OCI-LY7 (cell line): ENCODE measurements around the gene RCOR3. TPM values are rescaled to one million over a fixed set of nuclear protein-coding genes. Genes with fewer than 3 reads are reported as not detected.

ENCODE experiments used
- BruUV-seq: library from RNA; stranded (reverse); fragments of 400-500 nt; replicated peaks from 2 replicates; lab custom pipeline; 2021; lab: Mats Ljungman, UMichigan
- CTCF ChIA-PET: fragments of 300-600 bp; sonication (Branson Sonifier 250); formaldehyde crosslinking; loops from one replicate; lab custom pipeline; 2022; ENCODE audit warnings: antibody characterized with exemption; ENCODE audit not compliant: unreplicated experiment; lab: Charles Lee
- POLR2A ChIA-PET: fragments of 300-600 bp; sonication (Branson Sonifier 250); formaldehyde crosslinking; loops from one replicate; lab custom pipeline; 2022; ENCODE audit warnings: antibody characterized with exemption; lab: Charles Lee
- DNase-seq: peaks from one replicate; pipeline ENCODE4 v3.0.0-alpha.2; 2015; ENCODE audit warnings: low spot score
- H2AFZ ChIP-seq: fragments of 200-600 bp; sonication (generic), shearing (Covaris generic); 2 replicates; pipeline ENCODE4 v1.6.1; 2014; ENCODE audit warnings: mild to moderate bottlenecking, antibody characterized with exemption, low read length, moderate library complexity
- H3K27ac ChIP-seq: fragments of 200-600 bp; sonication (generic); 2 replicates; pipeline ENCODE4 v1.5.1; 2014; ENCODE audit warnings: mixed run types, low read depth, mild to moderate bottlenecking, moderate library complexity, low read length, inconsistent platforms; ENCODE audit not compliant: poor library complexity, severe bottlenecking
- H3K36me3 ChIP-seq: fragments of 200-600 bp; sonication (generic); 2 replicates; pipeline ENCODE4 v1.6.1; 2014; ENCODE audit warnings: mild to moderate bottlenecking, antibody characterized with exemption, low read length, moderate library complexity, mixed read lengths; ENCODE audit not compliant: insufficient read depth
- H3K4me1 ChIP-seq: fragments of 200-600 bp; sonication (generic); 2 replicates; pipeline ENCODE4 v1.5.1; 2014; ENCODE audit warnings: mild to moderate bottlenecking, low read length; ENCODE audit not compliant: insufficient read depth, poor library complexity, severe bottlenecking
- H3K4me2 ChIP-seq: fragments of 200-600 bp; sonication (generic); 2 replicates; pipeline ENCODE4 v1.6.1; 2014; ENCODE audit warnings: mild to moderate bottlenecking, low read length
- H3K4me3 ChIP-seq: fragments of 200-600 bp; sonication (generic); 2 replicates; pipeline ENCODE4 v1.5.1; 2014; ENCODE audit warnings: mild to moderate bottlenecking, low read depth, low read length; ENCODE audit not compliant: poor library complexity, severe bottlenecking
- H3K79me2 ChIP-seq: fragments of 200-600 bp; sonication (generic); 2 replicates; pipeline ENCODE4 v1.6.1; 2016; ENCODE audit warnings: low read depth, mild to moderate bottlenecking, low read length, moderate library complexity, mixed read lengths; ENCODE audit not compliant: insufficient read depth
- H3K9me2 ChIP-seq: fragments of 200-600 bp; sonication (generic); 2 replicates; pipeline ENCODE4 v1.6.1; 2016; ENCODE audit warnings: mild to moderate bottlenecking, low read length, mixed read lengths; ENCODE audit not compliant: insufficient read depth
- H3K9me3 ChIP-seq: fragments of 200-600 bp; sonication (generic); 2 replicates; pipeline ENCODE4 v1.6.1; 2014; ENCODE audit warnings: mild to moderate bottlenecking, mixed run types, low read length, mixed read lengths
- H4K20me1 ChIP-seq: fragments of 200-600 bp; sonication (generic); 2 replicates; pipeline ENCODE4 v1.6.1; 2014; ENCODE audit warnings: mild to moderate bottlenecking, antibody characterized with exemption, low read length, moderate library complexity, mixed read lengths; ENCODE audit not compliant: insufficient read depth
- CTCF ChIP-seq: fragments of 200-600 bp; sonication (generic); conservative IDR thresholded peaks from 2 replicates; pipeline ENCODE4 v1.5.1; 2014; ENCODE audit warnings: mild to moderate bottlenecking, antibody characterized with exemption, low read length, moderate library complexity, mixed read lengths
- EZH2phosphoT487 ChIP-seq: fragments of 200-600 bp; sonication (generic); IDR thresholded peaks from 2 replicates; pipeline ENCODE4 v1.6.1; 2018; ENCODE audit warnings: low read depth, borderline replicate concordance, mild to moderate bottlenecking, mixed run types, antibody characterized with exemption, low read length, moderate library complexity, mixed read lengths
- intact Hi-C: fragments of 100-400 bp; cut with micrococcal nuclease; formaldehyde crosslinking; loops from one replicate; pipeline ENCODE4 v1.10.0; 2022; ENCODE audit not compliant: unreplicated experiment
- total RNA-seq, 2 experiments: library from RNA; depleted of rRNA in 1 of 2; stranded (reverse); fragments of >200 nt in 1 of 2; shearing (Covaris generic) in 1 of 2; gene quantifications; 2 replicates each; pipeline ENCODE4 v1.2.3, GENCODE V29; 2014 to 2022

RCOR3 gene
- total RNA-seq, 2 experiments from 2014 or later: 34.8 to 62.3 TPM

GRCh38 chr1:211328866-211329475 lies 69.8 kb downstream of the RCOR3 start:
- DNase-seq: peak; percentile 28
- H3K4me2 ChIP-seq: peak overlapping the region; percentile 96
- H3K36me3 ChIP-seq: no peaks in the 10 kb centered on the region
- no TSS peak for BruUV-seq
- peak overlapping the region; percentile 77 for H3K27ac ChIP-seq
- H4K20me1 ChIP-seq: no peaks in the 10 kb centered on the region
- TF ChIP-seq EZH2phosphoT487: no peak
- TF ChIP-seq CTCF: no peak
- intact Hi-C loops: loop anchor here (5.0 to 10.0 kb wide), 3 partner anchors 248 to 956 kb away; partner anchors contain the start of genes NEK2, PPP2R5A and SLC30A1
- H3K9me2 ChIP-seq: no peaks in the 10 kb centered on the region
- peak overlapping the region; percentile 89 for H3K4me3 ChIP-seq
- peaks cover 67% of the 10 kb centered on the region for H3K79me2 ChIP-seq
- ChIA-PET POLR2A (interaction anchor here (0.6 to 3.6 kb wide), 18 partner anchors 9 to 199 kb away, joined by 3 to 39 read pairs (median 6); no protein-coding TSS in a partner anchor), CTCF (interaction anchor here (0.6 to 4.3 kb wide), 9 partner anchors 8 to 996 kb away, joined by 3 to 38 read pairs (median 4); no protein-coding TSS in a partner anchor)
- H3K4me1 ChIP-seq: peaks cover 72% of the 10 kb centered on the region
- H2AFZ ChIP-seq: no peak overlapping the region; the same call in 1 of the 2 replicates
- H3K9me3 ChIP-seq: no peaks in the 10 kb centered on the region

- H3K36me3 ChIP-seq: no peaks in the 10 kb centered on the region
- H4K20me1 ChIP-seq: no peaks in the 10 kb centered on the region
- H3K4me2 ChIP-seq: peak overlapping the region; percentile 96
- no peak overlapping the region; the same call in 1 of the 2 replicates for H2AFZ ChIP-seq
- peak overlapping the region; percentile 77 for H3K27ac ChIP-seq
- peak; percentile 83 for DNase-seq
- ChIA-PET CTCF (interaction anchor here (0.7 to 4.3 kb wide), 4 partner anchors 7 to 997 kb away, joined by 3 to 38 read pairs (median 4); no protein-coding TSS in a partner anchor), POLR2A (interaction anchor here (0.6 to 3.6 kb wide), 14 partner anchors 8 to 1259 kb away, joined by 3 to 39 read pairs (median 8); no protein-coding TSS in a partner anchor)
- H3K79me2 ChIP-seq: peaks cover 74% of the 10 kb centered on the region
- H3K4me1 ChIP-seq: peaks cover 80% of the 10 kb centered on the region
- no TSS peak for BruUV-seq
- peak overlapping the region; percentile 89 for H3K4me3 ChIP-seq
- H3K9me3 ChIP-seq: no peaks in the 10 kb centered on the region
- intact Hi-C loops: loop anchor here (5.0 to 10.0 kb wide), 3 partner anchors 248 to 955 kb away; partner anchors contain the start of genes NEK2, PPP2R5A and SLC30A1
- no peaks in the 10 kb centered on the region for H3K9me2 ChIP-seq
- TF ChIP-seq CTCF (no peak), EZH2phosphoT487 (no peak)
Measured at GRCh38 chr1:211329764-211330201, 70.6 kb downstream of the RCOR3 start.
